Measurements from ENCODE around the gene RDH14.

DNA sequence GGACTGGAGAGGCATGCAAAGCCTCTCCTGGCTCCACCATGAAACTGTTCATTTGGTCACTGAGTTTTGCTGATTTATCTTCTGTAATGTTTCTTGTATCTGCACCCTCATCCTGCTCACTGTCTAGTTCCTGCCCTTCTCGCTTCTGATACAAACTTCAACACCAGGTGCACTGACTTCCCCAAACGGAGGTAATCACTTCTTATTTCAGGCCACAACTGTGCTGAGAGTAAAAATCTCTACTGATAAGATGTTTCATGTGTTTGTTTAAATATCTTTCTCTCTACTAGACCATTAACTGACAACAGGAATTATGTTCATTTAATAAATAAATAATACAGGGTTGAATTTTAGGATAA, 39.8 kb upstream of the RDH14 start:
- TF ChIP-seq, protein P1, sequence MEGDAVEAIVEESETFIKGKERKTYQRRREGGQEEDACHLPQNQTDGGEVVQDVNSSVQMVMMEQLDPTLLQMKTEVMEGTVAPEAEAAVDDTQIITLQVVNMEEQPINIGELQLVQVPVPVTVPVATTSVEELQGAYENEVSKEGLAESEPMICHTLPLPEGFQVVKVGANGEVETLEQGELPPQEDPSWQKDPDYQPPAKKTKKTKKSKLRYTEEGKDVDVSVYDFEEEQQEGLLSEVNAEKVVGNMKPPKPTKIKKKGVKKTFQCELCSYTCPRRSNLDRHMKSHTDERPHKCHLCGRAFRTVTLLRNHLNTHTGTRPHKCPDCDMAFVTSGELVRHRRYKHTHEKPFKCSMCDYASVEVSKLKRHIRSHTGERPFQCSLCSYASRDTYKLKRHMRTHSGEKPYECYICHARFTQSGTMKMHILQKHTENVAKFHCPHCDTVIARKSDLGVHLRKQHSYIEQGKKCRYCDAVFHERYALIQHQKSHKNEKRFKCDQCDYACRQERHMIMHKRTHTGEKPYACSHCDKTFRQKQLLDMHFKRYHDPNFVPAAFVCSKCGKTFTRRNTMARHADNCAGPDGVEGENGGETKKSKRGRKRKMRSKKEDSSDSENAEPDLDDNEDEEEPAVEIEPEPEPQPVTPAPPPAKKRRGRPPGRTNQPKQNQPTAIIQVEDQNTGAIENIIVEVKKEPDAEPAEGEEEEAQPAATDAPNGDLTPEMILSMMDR (tag by site-specific recombination; IDR thresholded peaks at IDR 0.05) = no peak
- TF ChIP-seq, protein P2, sequence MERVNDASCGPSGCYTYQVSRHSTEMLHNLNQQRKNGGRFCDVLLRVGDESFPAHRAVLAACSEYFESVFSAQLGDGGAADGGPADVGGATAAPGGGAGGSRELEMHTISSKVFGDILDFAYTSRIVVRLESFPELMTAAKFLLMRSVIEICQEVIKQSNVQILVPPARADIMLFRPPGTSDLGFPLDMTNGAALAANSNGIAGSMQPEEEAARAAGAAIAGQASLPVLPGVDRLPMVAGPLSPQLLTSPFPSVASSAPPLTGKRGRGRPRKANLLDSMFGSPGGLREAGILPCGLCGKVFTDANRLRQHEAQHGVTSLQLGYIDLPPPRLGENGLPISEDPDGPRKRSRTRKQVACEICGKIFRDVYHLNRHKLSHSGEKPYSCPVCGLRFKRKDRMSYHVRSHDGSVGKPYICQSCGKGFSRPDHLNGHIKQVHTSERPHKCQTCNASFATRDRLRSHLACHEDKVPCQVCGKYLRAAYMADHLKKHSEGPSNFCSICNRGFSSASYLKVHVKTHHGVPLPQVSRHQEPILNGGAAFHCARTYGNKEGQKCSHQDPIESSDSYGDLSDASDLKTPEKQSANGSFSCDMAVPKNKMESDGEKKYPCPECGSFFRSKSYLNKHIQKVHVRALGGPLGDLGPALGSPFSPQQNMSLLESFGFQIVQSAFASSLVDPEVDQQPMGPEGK (tag by site-specific recombination; IDR thresholded peaks at IDR 0.05) = no peak
- TF ChIP-seq, protein P3, sequence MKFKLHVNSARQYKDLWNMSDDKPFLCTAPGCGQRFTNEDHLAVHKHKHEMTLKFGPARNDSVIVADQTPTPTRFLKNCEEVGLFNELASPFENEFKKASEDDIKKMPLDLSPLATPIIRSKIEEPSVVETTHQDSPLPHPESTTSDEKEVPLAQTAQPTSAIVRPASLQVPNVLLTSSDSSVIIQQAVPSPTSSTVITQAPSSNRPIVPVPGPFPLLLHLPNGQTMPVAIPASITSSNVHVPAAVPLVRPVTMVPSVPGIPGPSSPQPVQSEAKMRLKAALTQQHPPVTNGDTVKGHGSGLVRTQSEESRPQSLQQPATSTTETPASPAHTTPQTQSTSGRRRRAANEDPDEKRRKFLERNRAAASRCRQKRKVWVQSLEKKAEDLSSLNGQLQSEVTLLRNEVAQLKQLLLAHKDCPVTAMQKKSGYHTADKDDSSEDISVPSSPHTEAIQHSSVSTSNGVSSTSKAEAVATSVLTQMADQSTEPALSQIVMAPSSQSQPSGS (tag by site-specific recombination; IDR thresholded peaks at IDR 0.05; ENCODE audit: low read depth) = no peak
- TF ChIP-seq TCF7L2 (IDR thresholded peaks at IDR 0.05; ENCODE audit: borderline replicate concordance, low read depth, low read length) (no peak), ZNF157 (tag by site-specific recombination; IDR thresholded peaks at IDR 0.05) (no peak), KLF1 (tag by site-specific recombination; IDR thresholded peaks at IDR 0.05) (no peak), ZNF302 (tag by site-specific recombination; IDR thresholded peaks at IDR 0.05; ENCODE audit: low read depth) (no peak), ZBTB21 (tag by site-specific recombination; IDR thresholded peaks at IDR 0.05) (no peak), ZNF324 (tag by site-specific recombination; IDR thresholded peaks at IDR 0.05) (no peak)
- TF ChIP-seq, protein P4, sequence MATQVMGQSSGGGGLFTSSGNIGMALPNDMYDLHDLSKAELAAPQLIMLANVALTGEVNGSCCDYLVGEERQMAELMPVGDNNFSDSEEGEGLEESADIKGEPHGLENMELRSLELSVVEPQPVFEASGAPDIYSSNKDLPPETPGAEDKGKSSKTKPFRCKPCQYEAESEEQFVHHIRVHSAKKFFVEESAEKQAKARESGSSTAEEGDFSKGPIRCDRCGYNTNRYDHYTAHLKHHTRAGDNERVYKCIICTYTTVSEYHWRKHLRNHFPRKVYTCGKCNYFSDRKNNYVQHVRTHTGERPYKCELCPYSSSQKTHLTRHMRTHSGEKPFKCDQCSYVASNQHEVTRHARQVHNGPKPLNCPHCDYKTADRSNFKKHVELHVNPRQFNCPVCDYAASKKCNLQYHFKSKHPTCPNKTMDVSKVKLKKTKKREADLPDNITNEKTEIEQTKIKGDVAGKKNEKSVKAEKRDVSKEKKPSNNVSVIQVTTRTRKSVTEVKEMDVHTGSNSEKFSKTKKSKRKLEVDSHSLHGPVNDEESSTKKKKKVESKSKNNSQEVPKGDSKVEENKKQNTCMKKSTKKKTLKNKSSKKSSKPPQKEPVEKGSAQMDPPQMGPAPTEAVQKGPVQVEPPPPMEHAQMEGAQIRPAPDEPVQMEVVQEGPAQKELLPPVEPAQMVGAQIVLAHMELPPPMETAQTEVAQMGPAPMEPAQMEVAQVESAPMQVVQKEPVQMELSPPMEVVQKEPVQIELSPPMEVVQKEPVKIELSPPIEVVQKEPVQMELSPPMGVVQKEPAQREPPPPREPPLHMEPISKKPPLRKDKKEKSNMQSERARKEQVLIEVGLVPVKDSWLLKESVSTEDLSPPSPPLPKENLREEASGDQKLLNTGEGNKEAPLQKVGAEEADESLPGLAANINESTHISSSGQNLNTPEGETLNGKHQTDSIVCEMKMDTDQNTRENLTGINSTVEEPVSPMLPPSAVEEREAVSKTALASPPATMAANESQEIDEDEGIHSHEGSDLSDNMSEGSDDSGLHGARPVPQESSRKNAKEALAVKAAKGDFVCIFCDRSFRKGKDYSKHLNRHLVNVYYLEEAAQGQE (tag by site-specific recombination; IDR thresholded peaks at IDR 0.05) = no peak

Data from HEK293 (cell line).